HG03045 (cell line): ENCODE results near the gene SLC17A4.

Source experiments
- ATAC-seq: cut with Tn5 transposase; IDR thresholded peaks from one replicate; pipeline ENCODE4 v1.9.1; 2021; ENCODE audit warnings: mild to moderate bottlenecking, moderate library complexity; ENCODE audit not compliant: unreplicated experiment

SLC17A4 gene, protein sequence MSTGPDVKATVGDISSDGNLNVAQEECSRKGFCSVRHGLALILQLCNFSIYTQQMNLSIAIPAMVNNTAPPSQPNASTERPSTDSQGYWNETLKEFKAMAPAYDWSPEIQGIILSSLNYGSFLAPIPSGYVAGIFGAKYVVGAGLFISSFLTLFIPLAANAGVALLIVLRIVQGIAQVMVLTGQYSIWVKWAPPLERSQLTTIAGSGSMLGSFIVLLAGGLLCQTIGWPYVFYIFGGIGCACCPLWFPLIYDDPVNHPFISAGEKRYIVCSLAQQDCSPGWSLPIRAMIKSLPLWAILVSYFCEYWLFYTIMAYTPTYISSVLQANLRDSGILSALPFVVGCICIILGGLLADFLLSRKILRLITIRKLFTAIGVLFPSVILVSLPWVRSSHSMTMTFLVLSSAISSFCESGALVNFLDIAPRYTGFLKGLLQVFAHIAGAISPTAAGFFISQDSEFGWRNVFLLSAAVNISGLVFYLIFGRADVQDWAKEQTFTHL

DNA sequence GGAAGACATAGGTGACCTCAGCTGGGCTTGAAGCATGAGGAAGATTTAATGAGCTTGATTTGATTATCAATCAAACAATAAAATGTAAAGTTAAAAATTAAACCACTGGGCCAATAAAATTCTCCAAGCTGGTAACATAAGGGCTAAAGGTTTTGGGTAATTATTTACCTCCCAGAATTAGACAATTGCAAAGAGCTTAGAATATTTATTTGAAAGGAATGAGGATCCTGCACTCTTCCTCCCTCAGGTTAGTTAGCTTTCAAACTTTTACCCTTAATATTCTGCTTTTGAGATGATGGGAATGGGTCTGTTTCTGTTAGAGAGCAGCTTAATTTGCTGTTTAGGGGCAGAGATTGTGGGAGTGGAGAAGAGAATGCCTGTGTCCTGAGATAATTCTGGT is at the start of gene SLC17A4:
SLC17A4 (plus strand) TSS at position 208 of the 400 bp plus-strand sequence. CDS start 7,221 bp downstream, outside the sequence.
- no peak for ATAC-seq

DNA sequence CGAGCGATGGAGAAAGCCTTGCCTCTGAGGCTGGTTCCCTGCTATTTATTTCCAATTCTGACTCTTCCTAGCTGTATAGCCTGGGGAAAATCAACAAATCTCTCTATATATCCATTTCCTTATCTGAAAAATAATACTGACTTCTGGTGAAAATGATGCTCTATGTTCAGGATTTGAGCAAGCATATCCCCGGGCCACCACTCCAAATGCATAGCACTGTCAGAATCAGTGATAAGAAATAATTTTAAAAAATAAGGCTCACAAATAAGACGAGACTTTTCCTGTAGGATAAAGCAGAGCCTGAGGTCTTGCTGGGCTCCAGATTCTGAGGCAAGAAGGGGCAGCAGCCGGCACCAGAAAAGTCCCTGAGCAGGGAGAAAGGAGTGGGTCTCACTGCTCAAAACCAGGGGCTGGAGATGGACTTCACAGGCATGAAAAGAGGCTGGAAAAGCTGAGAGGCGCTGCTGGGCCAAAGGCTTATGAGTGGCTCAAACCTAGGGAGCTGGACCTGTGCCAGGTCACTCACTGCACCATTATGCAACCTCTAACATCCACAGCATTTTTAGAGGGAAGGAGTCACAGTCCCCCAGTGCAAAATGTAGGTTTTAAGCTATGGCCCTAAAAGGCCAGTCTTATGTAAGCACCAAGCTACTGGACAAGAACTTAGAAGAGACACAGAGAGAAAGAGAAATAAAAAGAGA is 48.1 kb upstream of the SLC17A4 start:
- no peak for ATAC-seq

DNA sequence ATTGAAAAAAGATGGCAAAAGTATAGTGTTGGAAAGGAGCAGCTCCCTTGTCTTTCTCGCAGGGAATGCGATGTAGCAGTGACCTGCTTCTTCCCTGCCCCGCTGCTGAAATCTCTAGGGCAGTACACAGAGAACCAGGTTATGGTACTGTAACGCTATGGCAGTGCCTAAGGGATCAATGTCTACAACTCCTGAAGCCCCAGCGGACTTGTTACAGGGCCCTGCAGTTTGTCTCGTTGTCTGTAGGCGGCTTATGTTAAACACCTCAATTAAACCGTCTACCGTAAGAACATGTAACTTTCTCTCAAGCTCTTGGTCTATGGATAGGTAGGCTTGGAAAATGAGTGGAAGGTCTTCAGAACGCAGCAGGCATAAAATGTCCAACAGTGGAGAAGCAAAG is 44.8 kb upstream of the SLC17A4 start:
- ATAC-seq, result no peak

DNA sequence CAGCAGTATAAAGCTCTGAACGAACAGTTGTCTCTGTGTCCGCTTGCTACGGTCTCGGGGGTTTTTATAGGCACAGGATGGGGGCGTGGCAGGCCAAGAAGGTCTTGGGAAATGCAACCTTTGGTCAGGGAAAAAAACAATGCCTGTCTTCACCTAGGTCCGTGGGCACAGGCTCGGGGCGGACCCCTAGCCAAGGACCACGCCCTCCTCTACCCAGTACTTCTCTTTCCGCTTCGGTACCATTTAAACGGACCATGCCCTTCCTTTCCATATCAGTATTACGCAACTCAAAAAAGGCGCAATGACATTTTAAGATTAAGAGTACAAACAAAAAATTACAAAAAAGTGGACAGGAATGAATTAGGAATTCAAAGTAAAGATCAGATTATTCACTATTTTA is 44.3 kb upstream of the SLC17A4 start:
- no peak for ATAC-seq

DNA sequence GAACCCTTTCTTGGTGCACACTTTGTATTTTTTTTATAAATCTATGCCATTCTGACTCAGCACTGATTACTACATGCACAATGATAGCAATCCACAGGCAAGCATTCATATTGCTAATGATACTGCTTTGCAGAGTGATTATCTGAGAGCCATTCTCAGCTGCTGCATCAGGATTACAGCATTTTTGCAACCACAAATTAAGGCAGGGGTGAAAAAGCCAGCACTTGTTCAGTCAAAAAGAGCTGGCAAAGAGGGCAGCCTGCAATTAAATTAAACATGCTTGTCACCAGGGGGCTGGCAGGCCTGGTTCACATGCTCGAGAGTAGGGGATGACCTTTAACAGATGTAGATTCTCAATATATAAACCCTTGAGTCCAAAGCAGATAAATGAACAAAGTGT is 40.7 kb upstream of the SLC17A4 start:
- no peak for ATAC-seq

DNA sequence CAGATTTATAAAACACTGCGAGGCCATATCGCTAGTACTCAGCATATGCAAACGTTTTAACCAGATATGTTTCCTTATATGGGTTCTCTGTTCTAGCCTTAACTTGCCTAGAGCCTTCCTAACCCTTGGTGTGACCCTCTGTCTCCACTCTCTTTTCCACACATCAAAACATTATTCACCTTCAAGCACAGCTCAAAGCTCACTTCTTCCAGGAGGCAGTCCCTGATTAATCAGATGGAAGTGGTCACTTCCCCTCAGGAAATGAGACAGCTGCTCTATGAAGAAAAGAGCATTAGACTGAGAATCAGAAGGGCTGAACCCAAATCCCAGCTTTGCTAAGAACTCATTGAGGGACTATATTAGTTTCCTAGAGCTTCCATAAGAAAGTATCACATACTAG is 39.8 kb upstream of the SLC17A4 start:
- no peak for ATAC-seq

DNA sequence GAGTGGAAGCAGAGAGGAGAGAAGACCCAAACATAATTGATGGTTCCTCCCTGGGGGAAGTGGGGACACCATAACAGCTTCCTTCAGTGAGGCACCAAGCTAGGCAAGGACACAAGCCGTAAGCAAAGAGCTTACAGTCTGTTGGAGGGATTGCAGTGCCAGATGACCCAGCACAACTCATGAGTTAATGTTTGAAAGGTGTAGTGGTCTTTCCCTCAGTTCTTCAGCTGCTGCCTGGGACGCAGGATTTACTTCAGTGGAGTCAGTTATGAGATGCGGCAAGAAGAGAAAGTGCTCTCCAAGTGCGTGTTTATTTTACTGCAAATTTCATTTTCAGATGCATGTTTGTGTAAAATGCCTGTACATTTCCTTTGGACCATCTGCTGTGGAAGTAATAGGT is 38.7 kb upstream of the SLC17A4 start:
- ATAC-seq, result no peak

DNA sequence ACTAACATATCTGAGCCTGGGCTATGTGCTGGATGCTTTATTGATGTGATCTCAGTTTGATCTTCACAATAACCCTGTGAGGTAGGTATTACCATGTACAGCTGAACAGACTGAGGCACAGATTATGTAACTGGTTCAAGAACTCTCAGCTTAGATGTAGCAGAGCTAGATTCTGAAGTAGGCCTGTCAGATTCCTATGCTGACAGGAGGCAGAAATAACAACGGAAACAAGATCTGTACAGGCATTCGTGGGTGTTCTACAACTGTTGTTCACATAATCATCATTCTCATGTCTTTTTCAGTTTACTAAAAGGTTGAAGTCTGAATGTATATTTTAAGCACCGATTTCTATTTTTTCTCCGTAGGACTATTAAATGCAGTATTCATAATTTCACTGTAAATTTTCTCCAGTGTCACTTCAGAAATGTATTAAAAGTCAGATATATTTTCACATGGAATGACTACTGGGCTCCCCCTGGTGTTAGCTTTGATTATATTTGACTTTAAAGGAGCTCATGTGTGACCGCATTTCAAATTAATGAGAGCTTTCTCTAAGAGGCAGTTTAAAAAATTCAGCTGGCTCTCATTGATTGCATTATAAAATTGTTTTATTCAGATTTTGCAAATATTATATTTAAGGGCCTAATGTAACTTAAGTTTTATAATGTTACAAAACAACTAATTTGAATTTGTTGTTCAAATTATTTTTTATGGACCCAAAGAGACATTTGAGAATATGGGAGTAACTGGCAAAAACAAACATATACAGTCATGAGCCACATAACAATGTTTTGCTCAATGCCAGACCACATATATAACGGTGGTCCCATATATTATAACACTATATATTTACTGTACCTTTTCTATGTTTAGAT is 36.4 kb upstream of the SLC17A4 start:
- no peak for ATAC-seq

DNA sequence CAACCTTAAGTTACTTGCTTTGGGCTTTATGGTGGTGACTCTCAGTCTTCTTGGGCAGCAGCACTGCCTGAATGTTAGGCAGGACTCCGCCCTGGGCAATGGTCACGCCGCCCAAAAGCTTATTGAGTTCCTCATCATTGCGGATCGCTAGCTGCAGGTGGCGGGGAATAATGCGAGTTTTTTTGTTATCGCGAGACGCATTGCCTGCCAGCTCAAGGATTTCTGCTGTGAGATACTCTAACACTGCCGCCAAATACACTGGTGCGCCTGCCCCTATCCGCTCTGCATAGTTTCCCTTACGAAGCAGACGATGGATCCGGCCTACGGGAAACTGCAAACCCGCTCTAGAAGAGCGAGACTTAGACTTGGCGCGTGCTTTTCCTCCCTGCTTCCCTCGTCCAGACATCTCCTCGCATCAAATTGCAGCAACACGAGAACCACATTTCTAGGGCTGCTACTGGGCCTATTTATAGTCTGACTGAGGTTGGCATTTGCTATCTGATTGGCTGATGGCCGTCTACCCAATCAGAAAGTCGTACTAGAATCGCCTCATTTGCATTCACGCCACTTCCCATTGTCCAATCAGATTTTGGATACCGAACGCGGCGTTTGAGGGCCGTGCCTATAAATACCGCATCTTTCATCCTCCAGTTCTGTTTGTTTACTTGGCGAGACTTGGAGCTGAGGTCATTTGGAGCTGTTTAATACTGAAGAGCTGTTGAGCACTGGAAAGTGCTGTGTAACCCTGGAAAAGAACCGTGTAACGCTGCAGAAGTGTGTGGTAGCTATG is 28.2 kb upstream of the SLC17A4 start:
- ATAC-seq, result no peak

DNA sequence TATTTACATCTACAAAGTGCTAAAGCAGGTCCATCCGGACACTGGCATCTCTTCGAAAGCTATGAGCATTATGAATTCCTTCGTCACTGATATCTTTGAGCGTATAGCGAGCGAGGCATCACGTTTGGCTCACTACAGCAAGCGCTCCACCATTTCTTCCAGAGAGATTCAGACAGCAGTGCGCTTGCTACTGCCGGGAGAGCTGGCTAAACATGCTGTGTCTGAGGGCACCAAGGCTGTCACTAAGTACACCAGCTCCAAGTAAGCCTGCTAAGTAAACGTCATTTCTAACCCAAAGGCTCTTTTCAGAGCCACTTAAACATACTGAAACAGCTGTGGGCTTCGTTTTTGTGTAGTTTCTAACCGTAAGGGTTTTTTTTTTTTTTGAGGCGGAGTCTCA is 27.5 kb upstream of the SLC17A4 start:
- no peak for ATAC-seq

DNA sequence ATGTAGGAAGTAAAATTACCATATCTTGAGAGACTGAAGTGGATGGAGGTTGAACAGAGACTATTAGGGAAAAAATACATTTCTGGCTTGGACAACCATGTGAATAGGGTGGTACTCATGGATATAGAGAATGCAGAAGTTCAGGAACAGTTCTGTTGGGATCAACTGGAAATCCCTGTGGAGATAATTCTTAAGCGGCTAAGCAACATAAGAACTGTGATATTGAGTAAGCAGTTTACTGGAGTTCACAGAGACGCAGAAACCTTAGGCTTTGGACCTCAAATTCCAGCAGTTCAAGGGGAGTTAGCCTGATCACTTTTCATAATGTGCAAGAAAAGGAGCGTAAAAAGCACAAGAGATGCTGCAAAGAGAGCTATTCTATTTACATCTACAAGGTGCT is 23.6 kb upstream of the SLC17A4 start:
- ATAC-seq, result no peak

DNA sequence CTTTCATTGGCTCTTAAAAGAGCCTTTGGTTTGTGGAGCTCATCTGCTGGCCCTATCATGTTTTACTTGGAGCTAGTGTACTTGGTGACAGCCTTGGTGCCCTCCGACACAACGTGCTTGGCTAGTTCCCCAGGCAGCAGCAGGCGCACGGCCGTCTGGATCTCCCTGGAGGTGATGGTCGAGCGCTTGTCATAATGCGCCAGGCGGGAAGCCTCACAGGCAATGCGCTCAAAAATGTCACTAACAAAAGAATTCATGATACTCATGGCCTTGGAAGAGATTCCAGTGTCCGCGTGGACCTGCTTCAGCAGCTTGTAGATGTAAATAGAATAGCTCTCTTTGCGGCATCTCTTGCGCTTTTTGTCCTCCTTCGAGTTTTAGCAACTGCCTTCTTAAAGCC is 22.8 kb upstream of the SLC17A4 start:
- no peak for ATAC-seq

DNA sequence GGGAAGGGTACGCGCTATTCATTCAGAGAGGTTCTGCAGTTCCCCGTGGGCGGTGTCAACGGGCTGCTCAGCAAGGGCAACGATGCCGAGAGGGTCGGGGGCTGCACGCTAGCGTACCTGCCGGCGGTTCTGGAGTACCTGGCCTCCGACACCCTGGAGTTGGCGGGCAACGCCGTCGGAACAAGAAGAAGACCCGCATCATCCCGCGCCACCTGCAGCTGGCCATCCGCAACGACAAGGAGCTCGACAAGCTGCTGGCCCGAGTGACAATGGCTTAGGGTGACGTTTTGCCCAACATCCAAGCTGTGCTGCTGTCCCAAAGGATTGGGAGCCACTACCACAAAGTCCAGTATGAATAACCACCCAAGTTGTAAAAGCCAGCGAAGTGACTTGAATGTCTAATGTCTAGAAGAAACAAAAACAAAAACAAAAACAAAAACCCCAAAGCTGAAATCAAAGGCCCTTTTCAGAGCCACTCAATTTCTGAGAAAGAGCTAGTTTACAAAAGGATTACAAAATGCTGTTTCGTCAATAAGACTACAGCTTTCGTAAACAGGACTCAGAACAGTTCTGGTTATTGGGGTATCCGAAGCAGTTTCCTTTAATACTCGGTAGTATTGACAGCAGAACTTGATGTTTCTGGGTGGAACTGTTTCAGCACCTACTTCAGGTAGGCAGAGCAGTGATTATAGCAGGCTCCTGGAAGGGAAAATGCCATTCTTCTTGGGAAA is 21.9 kb upstream of the SLC17A4 start:
- ATAC-seq, result no peak

DNA sequence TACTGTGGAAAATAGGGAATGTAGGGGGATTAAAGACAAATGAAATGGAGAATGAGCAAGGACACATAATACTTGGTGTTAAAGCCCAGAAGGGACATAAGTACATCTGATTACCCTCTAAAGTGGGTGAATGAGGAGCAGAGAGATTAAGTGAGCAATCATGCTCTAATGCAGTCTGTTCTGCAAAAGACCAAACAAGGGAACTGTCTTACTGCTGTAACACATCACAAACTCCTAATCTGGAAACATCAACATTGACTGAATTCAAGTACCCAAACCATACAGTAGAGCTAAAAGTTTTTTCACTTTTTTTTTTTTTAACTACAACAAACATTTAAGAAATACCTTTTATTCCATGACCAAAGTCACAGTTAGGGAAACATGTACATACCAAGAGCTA is 19.3 kb upstream of the SLC17A4 start:
- no peak for ATAC-seq

DNA sequence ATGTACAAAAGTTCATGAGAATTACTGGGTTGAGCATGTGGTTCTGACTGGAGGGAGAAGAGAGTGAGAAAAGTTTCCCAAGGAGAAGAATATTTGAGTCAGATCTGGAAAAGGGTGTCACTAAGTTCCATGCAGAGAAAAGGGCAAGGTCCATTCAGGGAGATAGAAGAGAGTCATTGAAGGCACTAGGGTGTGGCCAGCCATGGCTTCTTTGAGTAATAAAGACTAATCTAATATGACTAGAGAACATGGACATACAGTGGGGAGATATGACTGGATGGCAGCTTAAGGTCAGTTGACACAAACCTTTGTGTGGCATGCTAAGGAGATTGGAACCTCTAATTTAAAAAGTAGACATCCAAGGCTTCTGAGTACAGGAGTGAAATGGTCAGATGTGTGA is 10.7 kb upstream of the SLC17A4 start:
- ATAC-seq, result no peak

DNA sequence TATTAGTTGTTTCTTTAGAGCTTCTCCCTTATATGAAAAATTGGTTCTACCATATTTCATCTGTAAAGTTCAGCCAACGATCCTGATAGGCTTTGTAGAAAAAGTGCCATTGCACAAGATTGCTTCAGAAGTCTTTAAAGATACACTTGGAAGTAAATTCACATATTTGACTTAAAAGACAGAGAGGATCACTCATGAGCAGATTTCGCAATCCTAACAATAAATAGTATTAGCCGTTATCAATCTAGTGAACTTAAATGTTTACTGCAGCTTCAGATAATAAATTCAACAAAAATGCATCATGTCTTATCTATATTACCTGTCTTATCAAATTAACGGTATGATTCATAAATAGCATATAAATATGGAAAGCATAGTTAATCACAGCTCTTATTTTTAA is 8.7 kb upstream of the SLC17A4 start:
- ATAC-seq, result no peak

DNA sequence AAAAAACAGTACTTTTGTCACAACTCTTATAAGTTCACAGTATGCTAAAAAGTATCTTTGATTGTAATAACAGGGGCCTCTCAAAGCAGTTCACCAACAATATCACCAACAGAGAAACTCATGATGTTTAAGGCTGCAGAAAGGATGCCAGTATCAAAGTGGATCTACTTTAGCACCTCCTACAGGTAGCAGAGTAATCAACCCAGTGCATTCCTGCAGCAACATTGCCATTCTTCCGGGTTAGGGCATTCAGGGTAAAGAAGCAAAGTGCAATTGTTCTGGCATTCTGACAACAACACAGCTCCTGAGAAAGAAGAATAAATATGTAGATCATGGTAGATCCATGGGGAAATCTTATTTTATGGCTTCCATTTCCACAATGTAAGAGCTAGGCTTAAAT is 7.6 kb upstream of the SLC17A4 start:
- ATAC-seq, result no peak

DNA sequence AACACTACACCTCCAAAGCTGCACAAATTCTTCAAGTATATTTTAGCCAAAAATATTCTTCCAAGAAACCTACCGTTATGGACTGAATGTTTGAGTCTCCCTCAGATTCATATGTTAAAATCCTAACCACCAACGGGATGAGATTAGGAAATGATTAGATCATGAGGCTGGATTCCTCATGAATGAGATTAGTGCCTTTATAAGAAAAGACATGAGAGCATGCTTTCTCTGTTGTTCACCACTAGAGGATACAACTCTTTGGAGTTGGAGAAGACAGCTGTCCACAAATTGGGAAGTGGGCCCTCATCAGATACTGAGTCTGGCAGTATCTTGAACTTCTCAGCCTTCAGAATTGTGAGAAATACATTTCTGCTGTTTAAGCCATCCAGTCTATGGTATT is 7.1 kb upstream of the SLC17A4 start:
- ATAC-seq, result no peak

DNA sequence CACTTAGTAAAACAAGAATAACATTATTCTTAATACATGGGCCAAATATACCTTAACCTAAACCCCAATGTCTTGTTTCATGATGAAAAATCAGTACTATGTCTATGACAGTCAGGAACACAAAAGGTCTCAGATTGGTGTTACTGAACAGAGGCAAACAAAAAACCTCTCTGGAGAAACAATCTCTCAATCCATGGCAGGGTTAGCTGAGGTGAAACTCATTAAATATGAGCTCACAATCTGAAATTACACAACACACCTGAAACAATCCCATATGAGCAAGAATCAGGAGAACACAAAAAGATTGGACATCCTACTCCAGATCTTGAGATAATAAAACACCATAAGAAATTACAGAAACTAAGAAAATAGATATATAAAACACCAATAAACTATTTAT is 6.5 kb upstream of the SLC17A4 start:
- no peak for ATAC-seq
